Fibroblast of skin of back (primary cell): ENCODE measurements around the gene ZCCHC7.
"Not testable (repeated sequence)": the region's sequence is repeated elsewhere in the genome, so short reads cannot be mapped to it uniquely, and the experiment has no call there.

Experiments used
- DNase-seq: peaks from one replicate; pipeline ENCODE4 v3.0.0-alpha.2; 2013

ZCCHC7 gene

DNA sequence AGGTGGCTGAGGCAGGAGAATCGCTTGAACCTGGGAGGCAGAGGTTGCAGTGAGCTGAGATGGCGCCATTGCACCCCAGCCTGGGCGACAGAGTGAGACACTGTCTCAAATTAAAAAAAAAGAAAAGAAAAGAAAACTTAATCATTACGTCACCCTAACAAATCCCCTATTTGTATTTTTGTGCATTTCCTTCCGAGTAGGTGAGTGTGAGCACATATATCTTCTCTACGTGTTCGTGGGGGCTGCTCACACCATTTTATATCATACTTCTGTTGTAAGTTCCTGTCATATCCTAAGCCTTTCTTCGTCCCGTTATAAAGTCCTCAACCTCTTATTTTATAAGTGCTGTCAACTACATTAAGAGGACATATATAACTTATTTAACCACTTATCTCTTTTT, 260.2 kb downstream of the ZCCHC7 start:
- DNase-seq, result no peak

GRCh38 chr9:37381094-37381741, 260.8 kb downstream of the ZCCHC7 start:
- DNase-seq, result no peak

DNA sequence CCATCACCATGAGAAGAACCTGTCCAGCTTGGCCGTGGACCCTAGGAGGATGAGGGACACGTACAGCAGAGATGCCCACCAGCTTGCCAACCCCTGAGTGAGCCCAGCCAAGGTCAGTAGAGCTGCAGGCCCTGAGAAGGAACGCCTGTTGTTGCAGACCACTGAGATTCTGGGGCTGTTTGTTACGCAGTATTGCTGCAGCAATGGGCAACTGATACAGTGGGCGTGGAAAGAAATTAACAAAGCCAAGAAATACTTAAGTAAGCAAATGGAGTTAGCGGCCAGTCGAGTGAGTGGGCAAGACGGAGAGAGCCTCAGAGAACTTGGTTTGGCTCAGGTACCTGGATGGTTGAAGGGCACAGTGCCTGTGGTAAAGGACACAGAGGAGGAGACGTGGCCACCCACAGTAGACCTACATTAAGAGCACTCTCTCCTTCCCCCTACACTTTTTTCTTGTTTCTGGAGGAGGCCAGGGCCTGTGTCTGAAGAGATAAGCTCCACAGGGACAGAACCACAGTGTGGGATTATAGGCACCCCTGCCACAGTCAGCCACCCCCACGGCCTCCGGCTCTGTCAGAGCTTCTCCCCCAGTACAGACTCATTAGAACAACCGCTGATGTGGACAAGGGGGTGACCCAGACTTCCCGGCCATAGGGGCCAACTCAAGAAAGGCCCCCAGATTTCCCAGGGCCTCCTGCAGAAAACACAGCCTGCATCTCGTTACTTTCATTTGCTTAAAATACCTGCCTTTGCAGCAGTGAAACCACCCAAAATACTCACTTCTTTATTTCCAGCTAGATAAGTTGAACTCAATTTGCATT, 262.0 kb downstream of the ZCCHC7 start:
- no peak for DNase-seq

- DNase-seq, result no peak
These were observed 262.6 kb downstream of the ZCCHC7 start for GRCh38 chr9:37382982-37383357.

- no peak for DNase-seq
These were observed 263.0 kb downstream of the ZCCHC7 start for GRCh38 chr9:37383393-37383792.

- DNase-seq, result no peak
These were observed 263.7 kb downstream of the ZCCHC7 start for GRCh38 chr9:37383876-37384746.

DNA sequence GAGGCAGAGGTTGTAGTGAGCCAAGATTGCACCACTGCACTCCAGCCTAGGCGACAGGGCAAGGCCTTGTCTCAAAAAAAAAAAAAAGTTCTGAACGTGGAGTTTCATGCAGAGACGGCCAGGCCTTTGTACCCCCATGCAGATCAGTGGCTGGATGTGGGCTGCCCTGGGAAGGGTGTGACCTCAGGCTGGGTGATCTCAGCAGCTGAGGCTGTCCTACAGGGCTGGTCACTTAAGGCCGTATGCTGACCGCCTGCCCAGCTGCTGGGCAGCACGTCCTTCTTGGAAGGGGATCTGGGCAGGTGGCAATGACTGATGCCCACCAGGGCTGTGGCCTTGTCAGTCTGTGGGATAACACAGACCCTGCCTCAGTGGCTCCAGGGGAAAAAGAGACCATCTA, 264.9 kb downstream of the ZCCHC7 start:
- DNase-seq, result no peak

DNA sequence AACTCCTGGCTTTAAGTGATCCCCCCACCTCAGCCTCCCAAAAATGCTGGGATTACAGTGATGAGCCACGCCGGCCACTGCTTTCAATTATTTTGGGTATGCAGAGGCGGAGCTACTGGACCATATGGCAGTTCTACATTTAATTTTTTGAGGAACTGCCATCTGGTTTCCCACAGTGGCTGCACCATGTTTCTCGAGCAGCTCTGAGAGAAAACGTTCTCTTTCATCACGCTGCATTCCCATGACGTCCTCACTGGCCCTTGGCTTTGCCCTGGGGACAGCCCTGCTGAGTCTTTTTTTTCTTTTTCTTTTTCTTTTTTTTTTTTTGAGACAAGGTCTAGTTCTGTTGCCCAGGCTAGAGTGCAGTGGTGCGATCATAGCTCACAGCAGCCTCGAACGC, 266.6 kb downstream of the ZCCHC7 start:
- no peak for DNase-seq

DNA sequence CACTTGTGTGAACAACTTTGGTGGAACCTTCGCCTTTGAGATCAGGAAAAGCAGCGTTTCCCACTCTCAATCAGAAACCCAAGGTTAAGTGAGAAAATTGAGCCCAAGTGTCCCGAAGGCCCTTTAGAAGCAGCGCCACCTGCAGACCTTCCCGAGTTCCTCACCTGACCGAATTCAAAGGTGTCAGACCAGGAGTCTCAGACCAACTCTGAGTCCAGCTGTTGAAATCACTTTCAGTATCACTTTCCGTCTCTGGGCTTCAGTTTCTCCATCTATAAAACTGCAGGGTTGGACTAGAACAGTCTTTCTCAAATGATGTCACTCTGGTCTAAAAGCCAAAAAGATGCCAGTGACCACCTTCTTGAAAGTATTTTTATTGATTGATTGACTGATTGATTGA, 270.4 kb downstream of the ZCCHC7 start:
- DNase-seq, result no peak

DNA sequence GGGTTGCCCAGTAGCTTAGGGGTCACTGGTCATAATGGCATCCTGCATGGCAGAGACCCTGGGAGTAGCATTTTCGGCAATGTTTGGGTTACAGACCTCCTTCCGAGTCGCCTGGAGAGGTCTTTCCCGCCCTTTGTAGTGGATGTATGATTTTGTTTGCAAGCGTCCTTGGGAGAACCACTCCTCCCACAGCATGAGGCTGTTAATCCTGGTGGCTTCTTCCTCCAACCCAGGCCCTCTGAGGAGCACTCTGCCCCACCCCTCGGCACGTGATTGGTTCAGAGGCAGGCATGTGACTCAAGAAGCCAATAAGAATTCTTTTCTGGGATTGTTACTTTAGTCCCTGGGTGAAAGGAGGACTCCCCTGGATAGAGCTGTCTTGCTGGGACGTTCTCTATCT, 271.9 kb downstream of the ZCCHC7 start:
- no peak for DNase-seq

DNA sequence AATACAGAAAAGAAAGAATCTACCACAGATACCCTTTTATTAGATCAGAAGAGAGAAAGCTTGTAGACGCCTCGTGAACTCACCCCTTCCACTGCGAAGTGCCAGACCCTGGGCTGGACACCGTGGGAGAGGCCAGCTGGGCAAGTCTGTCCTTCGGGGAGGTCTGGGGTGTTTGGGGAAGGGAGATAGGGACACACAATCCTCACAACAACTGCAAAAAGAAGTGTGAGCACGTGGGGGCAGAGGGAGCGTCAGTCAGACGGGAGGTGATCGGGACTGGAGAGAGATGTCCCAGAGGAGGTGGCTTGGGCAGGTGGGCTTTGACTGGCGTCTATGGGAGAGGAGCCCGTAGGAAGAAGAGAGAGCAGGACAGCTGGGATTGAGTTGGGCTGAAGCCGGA, 274.9 kb downstream of the ZCCHC7 start:
- no peak for DNase-seq

- no peak for DNase-seq
These were observed 275.3 kb downstream of the ZCCHC7 start for GRCh38 chr9:37395663-37396062.

DNA sequence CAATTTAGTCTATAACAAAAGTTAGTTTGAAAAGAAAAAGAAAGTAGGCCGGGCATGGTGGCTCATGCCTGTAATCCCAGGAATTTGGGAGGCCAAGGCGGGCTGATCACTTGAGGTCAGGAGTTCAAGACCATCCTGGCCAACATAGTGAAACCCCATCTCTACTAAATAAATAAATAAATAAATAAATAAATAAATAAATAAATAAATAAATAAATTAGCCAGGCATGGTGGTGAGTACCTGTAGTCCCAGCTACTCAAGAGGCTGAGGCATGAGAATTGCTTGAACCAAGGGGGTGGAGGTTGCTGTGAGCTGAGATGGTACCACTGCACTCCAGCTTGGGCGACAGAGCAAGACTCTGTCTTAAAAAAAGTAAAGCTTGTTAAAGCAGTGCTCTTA, 277.6 kb downstream of the ZCCHC7 start:
- DNase-seq, result not testable (repeated sequence)

- DNase-seq, result no peak
These were observed 278.2 kb downstream of the ZCCHC7 start for GRCh38 chr9:37398464-37399025.

GRCh38 chr9:37399336-37399735, 279.0 kb downstream of the ZCCHC7 start:
- DNase-seq, result no peak

DNA sequence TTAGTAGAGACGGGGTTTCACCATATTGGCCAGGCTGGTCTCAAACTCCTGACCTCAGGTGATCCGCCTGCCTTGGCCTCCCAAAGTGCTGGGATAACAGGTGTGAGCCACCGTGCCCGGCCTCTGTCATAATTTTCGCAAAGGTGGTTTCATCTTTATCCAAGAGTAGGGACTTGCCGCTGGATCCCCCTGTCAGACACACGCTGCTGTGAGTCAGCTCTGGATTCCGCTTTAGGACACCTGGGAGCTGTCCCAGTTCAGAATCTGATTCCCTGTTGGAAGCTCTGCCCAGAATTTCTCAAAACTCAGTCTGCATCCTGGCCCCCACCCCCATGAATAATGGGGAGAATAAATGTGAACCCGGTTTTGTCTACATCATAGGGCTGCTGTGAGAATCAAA, 284.2 kb downstream of the ZCCHC7 start:
- DNase-seq, result no peak

DNA sequence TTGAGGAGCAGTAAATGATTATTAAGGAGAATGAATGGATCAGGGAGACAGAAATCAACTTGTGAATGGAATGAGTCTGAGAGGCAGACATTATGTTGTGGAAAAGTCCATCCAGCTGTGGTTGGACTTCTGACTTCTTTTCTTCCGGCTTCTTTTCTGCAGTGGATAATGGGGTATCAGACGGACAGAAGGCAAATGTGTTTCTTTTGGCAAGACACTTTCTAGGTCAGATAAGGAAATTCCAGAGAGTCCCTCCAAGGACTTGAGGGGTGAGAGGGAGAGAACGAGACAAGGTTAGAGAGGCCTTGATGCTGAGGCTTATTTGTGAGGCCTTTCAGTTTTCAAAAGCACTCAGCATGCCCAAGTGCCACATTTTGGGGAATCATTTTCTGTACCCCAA, 285.0 kb downstream of the ZCCHC7 start:
- no peak for DNase-seq

GRCh38 chr9:37405764-37406380, 285.5 kb downstream of the ZCCHC7 start:
- no peak for DNase-seq

DNA sequence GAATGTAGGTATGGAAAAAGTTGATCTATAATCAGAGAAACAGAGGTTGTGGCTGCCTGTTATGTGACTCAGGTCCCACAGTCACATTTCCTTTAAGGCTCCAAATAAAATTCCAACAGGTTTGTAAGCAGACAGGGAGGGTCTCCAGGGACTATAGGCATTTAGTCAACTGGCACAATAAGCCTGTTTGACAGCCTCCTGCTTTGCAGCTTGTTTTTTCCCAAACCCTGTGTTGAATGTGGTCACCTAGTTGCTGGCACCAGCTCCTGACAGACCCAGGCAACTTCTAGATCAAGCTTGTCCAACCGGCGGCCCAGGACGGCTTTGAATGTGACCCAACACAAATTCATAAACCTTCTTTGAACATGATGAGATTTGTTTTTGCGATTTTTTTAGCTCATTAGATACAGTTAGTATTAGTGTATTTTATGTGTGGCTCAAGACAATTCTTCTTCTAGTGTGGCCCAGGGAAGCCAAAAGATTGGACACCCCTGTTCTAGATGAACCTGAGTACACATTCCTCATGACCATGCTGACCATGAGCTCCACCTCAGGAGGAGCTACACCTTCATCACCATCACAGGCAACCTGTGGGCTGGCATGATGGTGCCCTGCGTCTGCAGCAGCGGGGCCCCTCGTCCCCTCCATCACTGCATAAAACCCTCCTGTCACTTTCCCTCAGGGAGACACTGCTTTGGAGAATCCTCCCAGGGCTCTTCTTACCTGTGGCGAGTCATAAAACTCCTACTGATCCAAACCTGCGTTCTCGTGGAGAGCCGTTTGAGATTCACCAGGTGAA, 286.4 kb downstream of the ZCCHC7 start:
- no peak for DNase-seq

GRCh38 chr9:37407468-37407867, 287.1 kb downstream of the ZCCHC7 start:
- no peak for DNase-seq
